B cell (primary cell): ENCODE measurements around the gene HAGHL. TPM values are rescaled to one million over a fixed set of nuclear protein-coding genes. Genes with fewer than 3 reads are reported as not detected.
A peak's percentile ranks its signal among the peaks of the same experiment; 100 is the strongest.

Experiments used
- ATAC-seq: fragments of 200-7000 bp; cut with Tn5 transposase; one replicate; pipeline ENCODE4 v1.10.0; 2021; ENCODE audit warnings: low read depth, mild to moderate bottlenecking, moderate number of reproducible peaks, moderate library complexity
- CTCF ChIA-PET: fragments of 350-600 bp; sonication (Branson Sonifier 250); formaldehyde crosslinking; loops from one replicate; lab custom pipeline; 2021; ENCODE audit warnings: antibody characterized with exemption, inconsistent platforms; lab: Charles Lee
- POLR2A ChIA-PET: fragments of 350-600 bp; sonication (Branson Sonifier 250); formaldehyde crosslinking; loops from one replicate; lab custom pipeline; 2021; ENCODE audit warnings: antibody characterized with exemption; lab: Charles Lee
- DNase-seq: peaks from one replicate; pipeline ENCODE4 v3.0.0; 2013
- H2AFZ ChIP-seq: 2 replicates; pipeline ENCODE4 v1.6.1; 2012; ENCODE audit warnings: mild to moderate bottlenecking, low read depth, low read length; ENCODE audit not compliant: insufficient read depth, poor library complexity, severe bottlenecking
- H3K27ac ChIP-seq, 2 donors: 1 replicate in 1 of 2; 2 replicates in 1 of 2; pipeline ENCODE4 v1.5.1; 2012 to 2013; ENCODE audit warnings: low read length in 2 of 2, mild to moderate bottlenecking in 2 of 2, moderate library complexity in 1 of 2
- H3K27me3 ChIP-seq, 4 experiments: fragments of 200-600 bp in 1 of 4; sonication (generic) in 1 of 4; replicated peaks in 1 of 4; 1 replicate in 2 of 4; 2 replicates in 2 of 4; pipeline versions ENCODE4 v1.6.1 to v1.7.0; 2013 to 2016; ENCODE audit warnings: low read length in 3 of 4, mild to moderate bottlenecking in 2 of 4, mixed read lengths in 1 of 4, moderate library complexity in 1 of 4; ENCODE audit not compliant: insufficient read depth in 4 of 4, control insufficient read depth in 3 of 4; ENCODE audit errors: control extremely low read depth in 1 of 4
- H3K36me3 ChIP-seq, 2 experiments: replicated peaks in 1 of 2; 1 replicate in 1 of 2; 2 replicates in 1 of 2; pipeline versions ENCODE4 v1.6.1 to v1.7.1; 2013; ENCODE audit warnings: low read length in 1 of 2; ENCODE audit not compliant: insufficient read depth in 2 of 2, control insufficient read depth in 1 of 2; ENCODE audit errors: control extremely low read depth in 1 of 2, extremely low read depth in 1 of 2
- H3K4me1 ChIP-seq, 2 donors: fragments of 200-600 bp in 1 of 2; sonication (generic) in 1 of 2; 1 replicate in 1 of 2; 2 replicates in 1 of 2; pipeline versions ENCODE4 v1.5.1 to v1.6.1; 2013 to 2017; ENCODE audit warnings: low read length in 2 of 2; ENCODE audit not compliant: control insufficient read depth in 2 of 2, insufficient read depth in 2 of 2
- H3K4me2 ChIP-seq: replicated peaks from 2 replicates; pipeline ENCODE3; 2012; ENCODE audit warnings: mild to moderate bottlenecking, low read depth, low read length; ENCODE audit not compliant: poor library complexity, severe bottlenecking
- H3K4me3 ChIP-seq, 5 experiments: fragments of 200-600 bp in 1 of 5; sonication (generic) in 1 of 5; 1 replicate in 3 of 5; 2 replicates in 2 of 5; pipeline versions ENCODE4 v1.5.1 to v1.7.0; 2011 to 2016; ENCODE audit warnings: low read length in 4 of 5, mild to moderate bottlenecking in 4 of 5, low read depth in 2 of 5, control low read depth in 1 of 5, moderate library complexity in 1 of 5; ENCODE audit not compliant: insufficient read depth in 1 of 5; ENCODE audit errors: control extremely low read depth in 1 of 5, extremely low read depth in 1 of 5
- H3K79me2 ChIP-seq: fragments of 200-600 bp; sonication (generic); one replicate; pipeline ENCODE4 v1.6.0; 2016; ENCODE audit warnings: low read length; ENCODE audit not compliant: control insufficient read depth, insufficient read depth
- H3K9ac ChIP-seq: fragments of 200-600 bp; sonication (generic); 2 replicates; pipeline ENCODE4 v1.6.1; 2017; ENCODE audit warnings: mild to moderate bottlenecking, low read length, moderate library complexity
- H3K9me3 ChIP-seq, 3 donors: one replicate each; pipeline versions ENCODE4 v1.6.1 to v1.7.1; 2013; ENCODE audit warnings: low read length in 2 of 3; ENCODE audit not compliant: control insufficient read depth in 2 of 3, insufficient read depth in 1 of 3; ENCODE audit errors: control extremely low read depth in 1 of 3
- H4K20me1 ChIP-seq: 2 replicates; pipeline ENCODE4 v1.6.0; 2012; ENCODE audit warnings: mild to moderate bottlenecking, low read length; ENCODE audit not compliant: insufficient read depth, control insufficient read depth, poor library complexity, severe bottlenecking
- H3K27ac Mint-ChIP-seq: one replicate; pipeline ENCODE4 v1.8.0; 2021; ENCODE audit warnings: mixed read lengths
- H3K27me3 Mint-ChIP-seq: one replicate; pipeline ENCODE4 v1.8.0; 2021; ENCODE audit warnings: mixed read lengths
- H3K4me1 Mint-ChIP-seq: one replicate; pipeline ENCODE4 v1.8.0; 2021; ENCODE audit warnings: mixed read lengths
- H3K4me3 Mint-ChIP-seq: one replicate; pipeline ENCODE4 v1.8.0; 2021; ENCODE audit warnings: mixed read lengths
- H3K9me3 Mint-ChIP-seq: one replicate; pipeline ENCODE4 v1.8.0; 2022; ENCODE audit warnings: mixed read lengths; ENCODE audit not compliant: insufficient read depth
- CTCF ChIP-seq: fragments of 200-600 bp; IDR thresholded peaks from one replicate; pipeline ENCODE4 v1.8.0; 2022; ENCODE audit warnings: antibody characterized with exemption, mild to moderate bottlenecking
- EZH2 ChIP-seq: IDR thresholded peaks from 2 replicates; pipeline ENCODE4 v1.6.1; 2012; ENCODE audit warnings: borderline replicate concordance, low read depth, mild to moderate bottlenecking, moderate library complexity, low read length; ENCODE audit not compliant: insufficient read depth, poor library complexity, severe bottlenecking
- WGBS: methylation state at CpG from one replicate; pipeline ENCODE4 v1.1.5; 2013; ENCODE audit warnings: missing lambda C conversion rate; ENCODE audit not compliant: insufficient coverage; 5-methylcytosine and 5-hydroxymethylcytosine counted together
- intact Hi-C: fragments of 100-400 bp; cut with micrococcal nuclease; formaldehyde crosslinking; loops from one replicate; pipeline ENCODE4 v1.10.0; 2022
- polyA plus RNA-seq: library from polyadenylated mRNA; depleted of rRNA; stranded (reverse); fragments of >200 nt; gene quantifications from 2 replicates; pipeline ENCODE4 v1.2.3, GENCODE V29; 2012
- total RNA-seq, 2 donors: library from RNA; stranded (reverse); fragments of 120-200 nt in 1 of 2; gene quantifications; 1 replicate in 1 of 2; 2 replicates in 1 of 2; pipeline versions ENCODE4 v1.2.3 to v1.2.4, GENCODE V29; 2013 to 2022

Gene HAGHL
- total and polyA plus RNA-seq, 2 donors (not counting 1 experiment from before 2014, with no cell fraction given), result 32.3 to 87.1 TPM

DNA sequence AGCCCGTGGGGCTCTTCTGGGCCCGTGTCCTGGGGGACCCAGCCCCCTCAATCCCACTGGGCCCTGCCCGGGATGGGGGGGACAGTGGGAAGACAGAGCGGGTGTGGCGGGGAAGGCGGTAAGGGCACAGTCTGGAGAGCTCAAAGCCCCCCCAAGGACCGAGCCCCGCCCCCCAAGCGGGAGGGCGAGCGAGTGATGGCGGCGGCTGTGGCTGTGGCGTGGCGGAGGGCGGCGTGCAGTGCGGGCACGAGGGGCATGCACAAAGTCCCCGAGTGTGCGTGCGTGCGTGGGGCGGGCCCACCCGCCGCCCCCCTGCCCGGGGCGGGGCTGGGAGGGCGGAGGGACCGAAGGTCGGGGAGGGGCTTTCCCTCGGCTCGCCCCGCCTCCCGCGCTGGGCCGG, 33.1 kb upstream of the HAGHL start:
- Histone ChIP-seq H3K9ac (no peak overlapping the region), H3K27ac (no peak overlapping the region), H3K36me3 (no peaks in the 10 kb centered on the region), H3K4me3 (peak overlapping the region in 1 of 5 experiments; percentile 58), H3K9me3 (peaks cover 0 to 28% (median 0%) of the 10 kb centered on the region in 3 donors), H2AFZ (no peak overlapping the region), H4K20me1 (peaks cover 4% of the 10 kb centered on the region), H3K4me1 (peaks cover 36 to 41% of the 10 kb centered on the region in 2 donors), H3K4me2 (peak overlapping the region; percentile 96), H3K79me2 (peaks cover 12% of the 10 kb centered on the region), H3K27me3 (peaks cover 0 to 42% (median 15%) of the 10 kb centered on the region in 4 experiments)
- no peak for ATAC-seq
- Mint-ChIP-seq H3K9me3 (no peaks in the 10 kb centered on the region), H3K4me1 (peaks cover 27% of the 10 kb centered on the region), H3K4me3 (peak overlapping the region; percentile 29), H3K27ac (no peak overlapping the region), H3K27me3 (peaks cover 17% of the 10 kb centered on the region)
- ChIA-PET CTCF (no interaction called here), POLR2A (no interaction called here)
- intact Hi-C loops, result no loop called here
- WGBS, result 5% methylated on average over 33 of the region's 37 CpGs
- no peak for DNase-seq
- no peak for TF ChIP-seq CTCF
- TF ChIP-seq EZH2, result no peak

- Histone ChIP-seq H3K27ac (no peak overlapping the region), H4K20me1 (peaks cover 2% of the 10 kb centered on the region), H3K9ac (peak overlapping the region; percentile 58), H3K4me1 (peaks cover 30 to 39% of the 10 kb centered on the region in 2 donors), H3K36me3 (no peaks in the 10 kb centered on the region), H3K4me3 (peak overlapping the region in 4 of 5 experiments; percentile 40 to 58 (median 52)), H3K79me2 (peaks cover 7% of the 10 kb centered on the region), H2AFZ (peak overlapping the region; percentile 33), H3K4me2 (peak overlapping the region; percentile 96), H3K9me3 (peaks cover 0 to 32% (median 0%) of the 10 kb centered on the region in 3 donors), H3K27me3 (peaks cover 0 to 47% (median 17%) of the 10 kb centered on the region in 4 experiments)
- no peak overlapping the region for H3K27ac Mint-ChIP-seq
- DNase-seq (no peak), ATAC-seq (no peak)
- intact Hi-C loops, result no loop called here
- peak; percentile 95 for TF ChIP-seq EZH2
- no peak for TF ChIP-seq CTCF
- 3% methylated on average over 54 of the region's 64 CpGs for whole genome bisulfite sequencing
- H3K4me1 Mint-ChIP-seq, result peaks cover 23% of the 10 kb centered on the region
- peaks cover 17% of the 10 kb centered on the region for H3K27me3 Mint-ChIP-seq
- ChIA-PET CTCF (no interaction called here), POLR2A (no interaction called here)
- no peaks in the 10 kb centered on the region for H3K9me3 Mint-ChIP-seq
- H3K4me3 Mint-ChIP-seq, result peak overlapping the region; percentile 75
Measured at GRCh38 chr16:694187-694862, 32.6 kb upstream of the HAGHL start.
